Islet precursor cell (in vitro differentiated cells): ENCODE results near the gene IL11.

ENCODE experiments used
- DNase-seq: peaks from one replicate; pipeline ENCODE4 v3.0.0-alpha.2; 2018

IL11 gene

GRCh38 chr19:55369653-55370304, 484 bp downstream of the IL11 start:
- DNase-seq, result peak; percentile 95

- DNase-seq, result peak; percentile 78
These were observed 1.3 kb downstream of the IL11 start for GRCh38 chr19:55368701-55369563.

- no peak for DNase-seq
These were observed 2.2 kb downstream of the IL11 start for GRCh38 chr19:55368106-55368505.

DNA sequence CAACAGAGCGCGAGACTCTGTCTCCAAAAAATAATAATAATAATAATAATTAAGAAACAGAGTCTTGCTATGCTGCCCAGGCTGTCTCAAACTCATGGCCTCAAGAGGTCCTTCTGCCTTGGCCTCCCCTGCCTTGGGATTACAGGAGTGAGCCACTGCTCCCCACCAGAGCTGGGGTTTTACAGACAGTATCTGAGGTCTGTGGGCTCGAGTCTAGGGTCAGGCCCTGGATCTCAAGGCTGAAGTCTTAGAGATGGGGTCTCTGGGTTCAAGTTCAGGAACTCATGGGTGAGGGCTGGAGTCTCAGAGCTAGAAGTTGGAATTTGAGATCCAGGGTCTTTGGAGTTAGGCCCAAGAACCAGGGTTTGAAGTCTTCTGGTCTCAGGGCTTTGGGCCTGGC, 3.5 kb downstream of the IL11 start:
- no peak for DNase-seq

GRCh38 chr19:55365964-55366363, 4.3 kb downstream of the IL11 start:
- DNase-seq, result no peak

- DNase-seq, result no peak
These were observed 5.0 kb downstream of the IL11 start for GRCh38 chr19:55365245-55365644.

- DNase-seq, result no peak
These were observed 7.1 kb downstream of the IL11 start, which contains the start of gene GARIN5B for GRCh38 chr19:55362990-55363716. Gene GARIN5B (minus strand): TSS chr19:55363260. CDS start chr19:55363066, 194 bp downstream.

GRCh38 chr19:55362174-55362989, 7.9 kb downstream of the IL11 start:
- no peak for DNase-seq

- no peak for DNase-seq
These were observed 9.4 kb downstream of the IL11 start for GRCh38 chr19:55360902-55361301.

- DNase-seq, result no peak
These were observed 11.0 kb downstream of the IL11 start for GRCh38 chr19:55358943-55359908.

DNA sequence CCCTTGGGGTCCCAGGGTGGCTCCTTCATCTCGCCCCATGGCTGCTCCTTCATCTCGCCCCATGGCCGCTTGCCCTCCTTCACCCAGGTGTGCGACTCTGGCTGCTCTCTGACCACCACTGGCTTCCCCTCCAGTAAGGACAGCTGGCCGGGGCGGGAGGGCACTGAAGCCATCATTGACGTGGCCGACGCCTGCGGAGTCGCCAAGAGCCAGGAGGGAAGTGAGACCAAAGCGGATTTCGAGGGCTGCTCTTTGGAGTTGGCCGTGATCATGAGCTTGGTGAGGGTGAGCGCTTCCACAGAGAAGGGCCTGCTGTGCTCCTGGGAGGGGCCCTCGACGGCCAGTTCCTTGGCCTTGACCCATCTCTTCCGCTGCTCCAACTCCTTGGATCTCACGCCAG, 11.8 kb downstream of the IL11 start:
- no peak for DNase-seq

DNA sequence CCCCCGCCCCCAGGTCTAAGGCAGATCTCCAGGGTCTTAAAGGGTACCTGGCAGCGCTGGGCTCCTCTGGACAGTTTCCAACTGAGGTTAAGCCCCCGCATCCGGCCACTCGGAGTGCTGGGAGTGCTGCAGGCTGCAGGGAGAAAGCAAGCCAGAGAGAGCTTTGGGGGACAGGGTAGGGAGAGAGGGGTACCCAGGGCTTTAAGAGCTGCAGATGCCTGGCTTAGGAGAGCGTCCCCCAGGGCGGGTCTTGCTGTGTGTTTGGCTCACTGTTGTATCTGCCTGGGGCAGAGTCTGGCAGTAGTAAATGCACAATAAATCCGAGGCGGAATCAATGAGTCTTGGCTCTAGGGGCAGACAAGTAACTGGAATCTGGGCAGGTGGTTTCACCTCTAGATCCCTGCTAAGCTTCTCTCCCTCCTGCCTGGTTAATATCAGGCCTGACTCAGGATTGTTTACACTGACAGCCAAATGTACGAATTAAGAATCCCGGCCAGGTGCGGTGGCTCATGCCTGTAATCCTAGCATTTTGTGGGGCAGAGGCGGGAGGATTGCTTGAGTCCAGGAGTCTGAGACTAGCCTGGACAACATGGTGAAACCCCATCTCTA, 14.9 kb downstream of the IL11 start:
- DNase-seq, result no peak

- DNase-seq, result no peak
These were observed 15.5 kb downstream of the IL11 start, which contains the start of gene COX6B2 for GRCh38 chr19:55354698-55355212. Gene COX6B2 (minus strand): TSS chr19:55354719. CDS start chr19:55354521, 198 bp downstream.

- DNase-seq, result peak; percentile 82
These were observed 16.2 kb downstream of the IL11 start for GRCh38 chr19:55353803-55354697.

- no peak for DNase-seq
These were observed 16.9 kb downstream of the IL11 start for GRCh38 chr19:55353356-55353802.

DNA sequence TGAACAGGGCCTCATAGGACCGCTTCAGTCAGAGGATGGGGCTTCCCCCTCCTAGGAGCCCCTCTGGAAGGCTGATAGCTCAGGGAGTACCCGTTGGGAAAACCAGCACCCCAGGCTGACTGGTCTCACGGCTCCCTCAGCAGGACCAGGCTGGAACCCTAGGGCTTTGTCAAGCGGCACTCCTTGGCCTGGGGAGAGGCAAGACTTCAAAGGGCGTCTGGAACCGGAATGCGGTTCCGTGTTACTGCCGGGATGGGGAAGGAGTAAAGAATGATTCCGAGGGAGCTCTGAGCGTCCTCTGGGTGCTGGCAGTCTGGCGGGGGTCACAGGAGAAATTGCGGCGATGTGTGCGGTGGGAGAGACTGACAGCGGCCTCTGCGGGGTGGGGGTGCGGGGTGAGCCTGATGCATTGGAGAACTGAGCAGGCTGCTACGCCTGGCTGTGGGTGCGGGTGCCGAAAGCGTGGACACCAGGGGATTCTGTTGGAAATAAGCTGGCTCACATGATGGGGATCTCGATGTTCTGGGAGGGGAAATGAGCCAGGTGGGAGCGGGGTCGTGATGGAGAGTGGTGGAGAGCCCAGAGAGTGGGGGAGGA, 17.6 kb downstream of the IL11 start:
- no peak for DNase-seq

GRCh38 chr19:55352040-55352439, 18.2 kb downstream of the IL11 start:
- DNase-seq, result no peak

DNA sequence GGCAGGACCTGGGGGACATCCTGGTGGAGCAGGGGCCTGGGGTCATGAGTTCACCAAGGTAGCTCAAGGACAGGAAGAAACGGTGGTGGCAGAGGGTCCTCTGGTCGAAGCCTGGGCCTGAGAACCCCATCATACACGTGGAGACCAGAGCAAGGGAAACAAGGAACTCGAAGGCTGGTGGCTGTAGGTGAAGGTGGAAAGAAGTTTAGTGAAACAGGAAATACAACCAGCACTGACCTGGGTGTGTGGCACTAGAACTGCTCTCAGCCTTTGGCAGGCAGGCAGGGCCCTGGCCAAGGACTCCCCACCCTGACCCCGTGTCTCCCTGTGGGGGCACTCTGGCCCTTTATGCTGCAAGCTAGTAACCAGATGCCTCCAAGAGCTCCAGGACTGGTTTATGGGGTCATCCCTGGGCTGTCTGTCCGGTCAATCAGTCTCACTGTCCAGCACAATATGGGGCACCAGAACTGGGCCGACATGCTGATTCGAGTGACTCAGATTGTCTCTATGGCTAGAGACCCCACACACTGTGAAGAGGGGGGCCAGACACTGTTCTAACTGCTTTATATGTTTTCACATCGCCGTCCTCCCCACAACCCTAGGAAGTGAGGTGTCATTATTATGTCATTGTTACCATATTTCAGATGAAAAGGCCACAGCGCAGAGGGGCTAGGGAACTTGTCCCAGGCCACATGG, 19.5 kb downstream of the IL11 start:
- DNase-seq, result no peak
